Measurements from ENCODE around the gene SLC7A4. TPM values are rescaled to one million over a fixed set of nuclear protein-coding genes. Genes with fewer than 3 reads are reported as not detected.

The SLC7A4 gene
- total RNA-seq, 1 donor: 2.2 TPM

- no peak for TF ChIP-seq CTCF (IDR thresholded peaks at IDR 0.05; ENCODE audit: insufficient read depth, low read depth, low read length)
- H3K4me3 ChIP-seq (ENCODE audit: low read depth, low read length): peak overlapping the region; percentile 66
- no peak for DNase-seq (ENCODE audit: low read depth)
Measured at GRCh38 chr22:21015466-21016006, 16.8 kb downstream of the SLC7A4 start.

- peak; percentile 66 for DNase-seq (ENCODE audit: low read depth)
- peak within 1 kb of the TSS; percentile 66 for H3K4me3 ChIP-seq (ENCODE audit: low read depth, low read length)
- TF ChIP-seq CTCF (IDR thresholded peaks at IDR 0.05; ENCODE audit: insufficient read depth, low read depth, low read length): no peak
Measured at GRCh38 chr22:21014726-21015465, 17.5 kb downstream of the SLC7A4 start, which contains the start of gene P2RX6. TSS of gene P2RX6 (plus strand) at chr22:21015165. CDS start at chr22:21015175, 10 bp downstream.

- peak overlapping the region; percentile 66 for H3K4me3 ChIP-seq (ENCODE audit: low read depth, low read length)
- DNase-seq (ENCODE audit: low read depth): peak; percentile 94
- no peak for TF ChIP-seq CTCF (IDR thresholded peaks at IDR 0.05; ENCODE audit: insufficient read depth, low read depth, low read length)
Measured at GRCh38 chr22:21014202-21014725, 18.1 kb downstream of the SLC7A4 start.

GRCh38 chr22:21013657-21014201, 18.6 kb downstream of the SLC7A4 start:
- TF ChIP-seq CTCF (IDR thresholded peaks at IDR 0.05; ENCODE audit: insufficient read depth, low read depth, low read length): no peak
- peak overlapping the region; percentile 66 for H3K4me3 ChIP-seq (ENCODE audit: low read depth, low read length)
- DNase-seq (ENCODE audit: low read depth): no peak

GRCh38 chr22:21012446-21013407, 19.6 kb downstream of the SLC7A4 start:
- no peak for TF ChIP-seq CTCF (IDR thresholded peaks at IDR 0.05; ENCODE audit: insufficient read depth, low read depth, low read length)
- no peak for DNase-seq (ENCODE audit: low read depth)
- no peak overlapping the region for H3K4me3 ChIP-seq (ENCODE audit: low read depth, low read length)

- no peak overlapping the region for H3K4me3 ChIP-seq (ENCODE audit: low read depth, low read length)
- no peak for TF ChIP-seq CTCF (IDR thresholded peaks at IDR 0.05; ENCODE audit: insufficient read depth, low read depth, low read length)
- DNase-seq (ENCODE audit: low read depth): no peak
Measured at GRCh38 chr22:21010426-21011113, 21.8 kb downstream of the SLC7A4 start.
